ENCODE data around the gene TMPRSS6.

GRCh38 chr22:37117092-37117491 is 7.6 kb upstream of the TMPRSS6 start:
- TF ChIP-seq CTCF (IDR thresholded peaks at IDR 0.05; ENCODE audit: low read depth, low read length) (no peak), EZH2phosphoT487 (IDR thresholded peaks at IDR 0.05; ENCODE audit: low read depth) (no peak)
